Stimulated activated CD4-positive, alpha-beta T cell treated with anti-CD3 and anti-CD28 coated beads, Interleukin-4, amount 100 ng/mL, for 1 hour (primary cell): ENCODE data around the gene ALCAM.
A peak's percentile ranks its signal among the peaks of the same experiment; 100 is the strongest.

ENCODE experiments used
- DNase-seq: peaks from one replicate; pipeline ENCODE4 v3.0.0-alpha.2; 2020

The ALCAM gene

DNA sequence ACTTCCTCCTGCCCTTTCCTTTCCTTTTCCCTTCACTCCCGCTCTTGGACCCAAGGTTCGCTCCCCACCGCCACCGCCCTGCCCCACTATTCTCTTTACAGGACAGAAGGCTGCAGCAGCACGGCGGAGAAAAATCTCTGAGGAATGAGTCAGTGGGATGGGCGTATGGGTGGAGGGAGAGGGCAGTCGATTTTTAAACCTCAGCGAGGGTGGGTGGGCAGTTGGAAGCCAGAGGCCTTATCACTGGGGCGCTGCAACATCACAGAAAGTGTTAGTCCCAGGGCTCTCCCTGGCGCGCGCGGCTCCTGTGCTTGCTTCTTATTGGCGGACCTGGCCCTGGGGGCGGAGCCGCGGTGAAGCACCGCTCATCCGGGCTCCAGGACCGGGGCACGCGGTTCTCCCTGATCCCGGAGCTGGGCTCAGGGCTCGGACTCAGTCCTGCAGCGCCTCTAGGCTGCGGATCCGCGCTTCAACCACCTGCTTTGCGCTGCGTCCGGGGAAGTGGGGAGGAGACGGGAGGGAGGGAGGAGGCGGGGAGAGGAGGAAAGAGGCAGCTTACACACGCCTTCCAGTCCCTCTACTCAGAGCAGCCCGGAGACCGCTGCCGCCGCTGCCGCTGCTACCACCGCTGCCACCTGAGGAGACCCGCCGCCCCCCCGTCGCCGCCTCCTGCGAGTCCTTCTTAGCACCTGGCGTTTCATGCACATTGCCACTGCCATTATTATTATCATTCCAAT lies at the start of gene ALCAM:
TSS of gene ALCAM (plus strand) at position 584 of the 737 bp plus-strand sequence.
- DNase-seq, result peak; percentile 81

DNA sequence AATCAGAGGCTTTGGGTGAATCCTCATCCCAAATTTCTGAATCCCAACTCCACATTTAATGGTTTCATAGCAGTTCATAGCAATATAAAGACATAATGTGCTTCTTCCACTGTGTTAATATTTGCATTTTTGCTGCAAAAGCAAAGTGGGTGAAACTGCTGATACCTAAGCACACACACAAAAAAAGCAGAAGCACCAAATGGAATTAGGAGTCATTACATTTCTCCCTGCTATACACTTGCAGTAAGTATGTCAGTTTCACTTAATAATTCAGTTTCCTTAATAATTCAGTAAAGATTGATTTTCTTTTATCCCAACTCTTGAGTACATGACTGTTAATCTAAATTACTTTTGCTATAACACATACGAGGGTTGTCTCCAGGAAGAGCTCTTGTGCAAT lies 48.9 kb upstream of the ALCAM start:
- no peak for DNase-seq

DNA sequence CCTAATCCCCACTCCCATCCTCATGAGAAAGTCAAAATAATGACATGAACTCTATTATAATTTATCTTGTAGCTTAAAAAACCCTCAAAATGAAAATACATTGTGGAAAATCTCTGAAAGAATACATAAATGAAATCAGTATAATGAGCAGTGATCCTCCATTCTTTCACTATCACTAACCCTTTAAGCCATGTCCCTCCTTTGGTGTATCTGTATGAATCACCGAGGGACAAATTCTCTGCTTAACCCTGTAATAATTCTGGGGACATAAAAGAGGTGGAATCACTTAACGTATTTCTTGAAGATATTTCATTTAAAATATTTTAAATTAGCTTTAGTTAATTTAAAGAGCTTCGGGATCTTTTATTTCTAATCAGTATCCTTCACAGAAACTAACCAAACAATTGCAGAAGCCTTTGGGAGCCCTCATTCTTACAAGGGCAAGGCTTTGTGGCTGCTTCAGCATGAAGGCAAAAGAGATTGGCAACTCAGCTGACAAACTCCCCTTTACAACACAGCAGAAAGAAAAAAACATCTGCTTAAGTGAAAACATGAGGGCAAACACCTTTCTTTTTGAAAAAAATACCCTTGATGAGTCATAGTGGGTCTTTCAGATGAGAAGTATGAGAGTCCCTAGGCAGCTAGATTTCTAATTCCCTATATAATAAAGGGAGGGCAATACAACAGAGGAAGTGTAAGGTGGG lies 44.0 kb upstream of the ALCAM start:
- no peak for DNase-seq

DNA sequence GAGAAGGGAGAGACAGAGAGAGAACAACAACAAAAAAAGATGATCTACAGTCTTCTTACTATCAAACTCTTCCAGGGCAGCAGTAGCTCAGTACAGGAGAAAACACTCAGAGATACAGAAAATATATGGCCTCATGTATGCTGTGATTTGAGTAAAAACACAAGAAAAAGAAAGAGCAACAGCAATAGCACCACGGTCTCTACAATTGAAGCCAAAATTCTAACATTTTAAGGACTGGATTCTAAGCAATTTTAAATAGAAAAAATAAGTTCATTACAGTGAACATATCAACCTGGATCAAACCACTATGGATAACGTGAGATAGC lies 43.5 kb upstream of the ALCAM start:
- no peak for DNase-seq

DNA sequence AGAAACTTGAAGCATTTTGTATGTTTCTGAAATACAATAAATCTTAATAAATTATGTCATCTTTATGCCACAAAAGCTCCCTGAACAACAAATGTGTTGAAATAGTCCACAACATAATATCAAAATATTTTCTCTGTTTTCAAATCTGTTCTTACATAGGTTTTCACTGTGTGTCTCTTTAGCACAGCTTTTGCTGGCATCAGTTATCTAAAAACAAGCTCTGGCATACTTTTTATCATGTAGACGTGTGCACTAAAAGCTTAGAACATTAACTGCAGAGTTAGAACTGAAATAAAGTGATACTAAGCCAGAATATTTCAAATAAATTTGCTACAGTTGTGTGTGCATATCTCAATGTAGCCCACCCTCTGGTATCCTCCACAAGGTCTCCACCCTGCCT lies 41.8 kb upstream of the ALCAM start:
- DNase-seq, result no peak

DNA sequence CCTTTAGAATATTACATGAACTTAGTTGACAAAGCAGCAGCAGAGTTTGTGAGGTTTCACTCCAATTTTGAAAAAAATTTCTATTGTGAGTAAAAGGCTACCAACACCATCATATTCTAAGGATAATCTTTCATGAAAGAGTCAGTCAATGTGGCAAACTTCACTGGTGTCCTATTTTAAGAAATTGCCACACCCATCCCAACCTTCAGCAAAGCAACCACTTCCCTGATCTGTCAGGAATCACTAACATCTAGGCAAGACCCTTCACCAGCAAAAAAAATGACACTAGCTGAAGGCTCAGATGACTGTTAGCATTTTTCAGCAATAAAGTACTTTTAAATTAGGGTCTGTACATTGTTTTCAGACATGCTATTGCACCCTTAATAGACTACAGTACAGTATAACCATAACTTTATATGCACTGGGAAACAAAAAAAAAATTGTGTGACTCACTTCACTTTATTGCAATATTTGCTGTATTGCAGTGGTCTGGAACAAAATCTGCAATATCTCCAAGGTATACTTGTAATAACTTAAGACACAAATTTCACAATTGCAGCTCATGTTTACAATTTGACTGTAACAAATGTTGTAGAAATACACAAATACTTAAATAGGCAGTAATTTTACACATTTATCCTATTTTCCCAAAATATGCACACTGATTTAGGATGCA lies 38.9 kb upstream of the ALCAM start:
- DNase-seq, result no peak

DNA sequence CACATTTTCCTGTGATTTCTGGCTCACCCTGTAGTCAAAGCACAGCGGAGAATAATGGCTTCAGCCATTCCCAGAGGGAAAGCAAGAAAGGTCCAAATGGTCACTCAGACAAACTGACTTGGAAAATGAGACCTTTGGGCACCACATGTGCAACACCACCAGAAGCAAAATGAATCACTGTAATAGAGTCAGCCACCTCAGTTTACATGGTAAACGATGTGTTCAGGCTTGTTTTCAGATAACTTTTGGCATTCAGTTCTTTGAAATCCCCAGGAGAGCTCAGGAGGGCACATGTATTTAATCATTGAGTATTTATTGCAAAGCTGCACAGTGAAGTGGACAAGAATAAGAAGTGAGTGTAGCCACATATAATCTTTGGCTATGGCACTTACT lies 38.4 kb upstream of the ALCAM start:
- DNase-seq, result no peak

DNA sequence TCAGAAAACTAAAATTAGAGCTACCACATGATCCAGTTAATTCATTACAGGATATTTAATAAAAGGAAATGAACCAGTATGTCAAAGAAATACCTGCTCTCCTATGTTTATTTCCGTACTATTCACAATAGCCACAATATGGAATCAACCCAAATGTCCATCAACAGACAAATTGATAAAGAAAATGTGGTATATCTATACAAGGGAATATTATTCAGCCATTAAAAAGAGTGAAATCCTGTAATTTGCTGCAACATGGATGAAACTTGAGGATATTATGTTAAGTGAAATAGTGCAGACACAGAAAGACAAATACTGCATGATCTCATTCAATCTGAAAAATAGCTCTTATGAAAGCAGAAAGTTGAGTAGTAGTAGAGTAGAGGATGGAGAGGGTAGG lies 33.7 kb upstream of the ALCAM start:
- no peak for DNase-seq

DNA sequence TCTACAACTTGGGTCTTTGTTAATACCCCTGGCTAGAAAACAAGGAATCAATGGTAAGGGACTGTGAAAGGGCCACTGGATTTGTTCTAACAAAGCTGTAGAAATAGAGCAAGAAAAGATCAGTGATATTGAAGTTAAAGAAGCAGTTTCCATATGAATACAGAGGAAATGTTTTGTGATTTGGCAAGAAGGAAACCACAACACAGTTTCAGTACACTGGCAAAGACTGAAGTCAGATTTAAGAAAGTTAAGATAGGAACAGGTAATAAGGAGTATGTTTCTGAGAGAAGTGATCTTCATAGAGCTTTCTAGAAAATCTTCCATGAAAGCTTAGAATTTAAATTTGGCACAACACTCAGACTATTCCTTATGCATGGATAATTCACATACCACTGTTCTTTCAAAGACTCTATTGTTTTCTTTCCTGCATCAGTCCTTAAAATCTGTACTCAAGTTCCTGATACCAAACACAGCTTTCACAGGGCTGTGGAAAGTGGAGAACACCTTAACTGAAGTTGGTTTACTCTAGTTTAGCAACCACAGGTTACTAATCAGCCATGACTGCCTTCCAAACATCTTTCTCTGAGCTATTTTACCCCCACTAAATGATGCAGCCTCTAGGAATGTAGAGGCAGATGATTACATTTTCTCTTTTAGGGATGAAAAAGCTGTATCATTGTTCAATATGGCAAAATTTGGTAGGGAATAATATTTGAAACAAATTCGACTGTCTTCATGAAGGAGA lies 32.4 kb upstream of the ALCAM start:
- no peak for DNase-seq

DNA sequence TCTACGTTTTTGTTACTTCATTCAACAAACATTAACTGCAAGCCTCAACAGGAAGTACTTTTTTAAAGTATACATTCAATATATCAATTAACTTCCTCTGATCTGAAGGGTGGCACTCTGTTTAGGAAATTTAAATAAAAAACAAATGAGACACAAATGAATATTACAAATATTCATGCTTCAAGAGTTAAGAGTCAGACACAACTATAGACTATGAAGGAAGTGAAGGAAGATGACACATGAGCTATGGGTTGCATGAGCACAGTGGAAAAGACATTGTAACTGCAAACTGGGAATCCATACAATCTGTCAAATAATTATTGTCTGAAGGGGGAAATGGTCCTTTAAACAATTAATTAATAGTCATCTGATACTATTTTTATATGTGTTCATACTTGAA lies 26.8 kb upstream of the ALCAM start:
- DNase-seq, result no peak

DNA sequence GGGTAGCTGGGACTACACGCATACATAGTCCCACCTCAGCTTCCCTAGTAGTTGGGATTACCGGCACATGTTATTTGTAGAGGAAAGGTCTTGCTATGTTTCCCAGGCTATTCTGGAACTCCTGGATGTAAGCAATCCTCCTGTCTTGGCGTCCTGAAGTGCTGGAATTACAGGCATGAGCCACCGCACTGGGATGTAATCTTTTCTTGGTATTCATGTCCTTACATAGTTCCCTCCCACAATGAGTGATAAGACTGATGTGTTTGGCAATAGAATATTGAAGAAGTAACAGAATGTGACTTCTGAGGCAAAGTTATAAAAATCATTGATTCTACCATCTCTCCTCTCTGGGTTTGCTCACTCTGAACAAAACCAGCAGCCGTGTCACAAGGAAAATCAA lies 22.7 kb upstream of the ALCAM start:
- no peak for DNase-seq

DNA sequence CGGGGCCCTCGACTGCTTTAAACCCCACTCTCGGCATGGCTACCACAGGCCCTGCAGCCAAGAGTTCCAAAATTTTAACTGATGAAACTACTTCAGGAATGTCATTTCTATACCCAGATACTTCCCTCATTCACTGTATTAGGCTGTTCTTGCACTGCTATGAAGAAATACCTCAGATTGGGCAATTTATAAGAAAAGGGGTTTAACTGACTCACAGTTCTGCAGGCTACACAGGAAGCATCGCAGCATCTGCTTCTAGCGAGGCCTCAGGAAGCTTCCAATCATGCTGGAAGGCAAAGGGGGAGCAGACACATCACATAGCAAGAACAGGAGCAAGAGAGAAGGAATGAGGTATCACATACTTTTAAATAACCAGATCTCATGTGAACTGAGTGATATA lies 21.6 kb upstream of the ALCAM start:
- no peak for DNase-seq

DNA sequence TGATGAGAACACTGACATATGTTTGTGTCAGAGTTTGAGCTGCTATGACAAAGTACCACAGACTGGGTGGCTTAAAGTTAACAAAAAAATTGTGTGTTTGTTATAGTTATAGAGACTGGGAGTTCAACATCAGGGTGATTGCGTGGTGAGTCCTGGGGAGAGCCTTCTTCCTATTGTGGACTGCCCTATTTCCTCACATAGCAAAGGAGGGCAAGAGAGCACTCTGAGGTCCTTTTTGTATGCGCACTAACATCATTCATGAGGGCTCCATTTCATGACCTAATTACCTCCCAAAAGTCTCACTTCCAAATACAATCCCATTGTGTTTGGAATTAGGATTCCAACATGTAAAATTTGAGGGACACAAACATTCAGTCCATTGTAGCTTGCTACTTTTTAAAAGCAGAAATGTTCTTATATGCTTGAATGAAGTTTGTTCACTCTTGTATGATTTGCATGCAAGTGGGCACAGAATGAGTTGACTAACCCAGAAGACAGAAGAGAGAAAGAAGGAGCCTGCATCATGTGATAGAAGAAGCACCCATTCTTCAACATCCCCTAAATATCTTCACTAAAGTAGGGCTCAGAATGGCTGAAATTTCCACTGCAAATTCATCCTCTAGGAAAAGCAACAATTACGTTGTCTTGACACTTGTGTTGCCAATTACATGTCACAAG lies 18.9 kb upstream of the ALCAM start:
- no peak for DNase-seq

DNA sequence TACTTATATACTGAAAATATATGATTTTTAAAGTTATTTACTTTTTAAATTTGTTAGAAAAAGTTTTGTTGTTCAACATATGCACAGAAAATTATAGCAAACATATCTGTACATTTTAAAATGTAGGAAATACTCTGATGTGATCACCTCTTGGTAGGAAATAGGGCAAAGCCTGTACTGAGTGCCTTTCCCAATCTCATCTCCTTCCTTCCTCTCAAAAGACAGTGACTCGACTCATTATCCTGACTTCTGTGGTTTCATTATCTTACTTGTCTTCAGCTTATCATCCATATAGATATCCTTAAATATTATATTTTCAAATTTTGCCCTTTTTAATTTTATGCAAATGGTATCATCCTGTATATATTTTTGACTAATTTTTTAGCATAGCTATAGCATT lies 18.4 kb upstream of the ALCAM start:
- DNase-seq, result no peak

DNA sequence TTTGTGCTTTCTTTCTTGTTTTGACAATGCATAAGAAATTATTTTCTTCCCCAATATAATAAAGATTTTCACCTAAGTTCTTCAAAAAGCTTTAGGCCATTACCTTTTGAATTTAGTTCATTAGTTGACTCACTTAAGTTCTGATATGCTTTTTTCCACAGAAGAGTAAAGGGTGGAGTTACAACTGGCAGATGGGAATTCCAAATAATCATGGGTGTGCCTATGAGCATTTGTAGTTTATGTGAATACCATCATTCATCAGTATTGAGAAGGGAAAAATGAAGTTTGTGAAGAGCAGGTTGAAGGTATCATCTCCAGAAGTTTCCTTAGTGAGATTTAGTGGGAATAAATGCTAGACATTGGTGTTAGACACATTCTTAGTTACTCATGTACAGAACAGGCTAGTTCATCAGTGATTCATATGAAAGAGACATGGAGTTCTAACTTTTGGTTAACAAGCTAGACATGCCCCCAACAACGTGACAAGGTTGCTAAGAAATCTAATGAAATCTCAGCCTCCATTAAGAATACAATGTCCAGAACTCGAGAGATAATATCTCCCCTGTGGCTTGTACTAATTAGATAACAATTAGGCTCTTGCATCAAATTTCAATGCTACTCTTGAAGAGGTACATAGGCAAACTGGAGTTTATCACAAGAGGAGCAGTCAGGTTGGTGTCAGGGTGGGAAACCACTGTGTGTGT lies 16.9 kb upstream of the ALCAM start:
- DNase-seq, result no peak

DNA sequence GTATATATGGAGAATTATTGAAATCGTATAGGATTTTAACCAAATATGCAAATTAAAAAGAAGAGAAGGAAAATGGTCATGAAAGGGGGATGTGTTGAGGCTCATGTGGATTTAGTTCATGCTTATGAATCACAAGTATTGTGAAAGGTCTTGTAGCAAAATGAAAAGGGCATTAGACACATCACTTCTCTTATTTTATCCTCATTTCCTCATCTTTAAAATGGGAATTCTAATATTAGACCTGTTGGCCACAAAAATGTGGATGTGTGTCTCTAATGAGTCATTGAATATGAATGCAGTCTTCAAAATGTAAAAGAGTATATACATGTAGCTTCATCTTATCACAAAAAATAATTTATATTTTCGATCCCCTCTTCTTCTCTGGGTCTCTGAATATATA lies 14.9 kb upstream of the ALCAM start:
- DNase-seq, result no peak

DNA sequence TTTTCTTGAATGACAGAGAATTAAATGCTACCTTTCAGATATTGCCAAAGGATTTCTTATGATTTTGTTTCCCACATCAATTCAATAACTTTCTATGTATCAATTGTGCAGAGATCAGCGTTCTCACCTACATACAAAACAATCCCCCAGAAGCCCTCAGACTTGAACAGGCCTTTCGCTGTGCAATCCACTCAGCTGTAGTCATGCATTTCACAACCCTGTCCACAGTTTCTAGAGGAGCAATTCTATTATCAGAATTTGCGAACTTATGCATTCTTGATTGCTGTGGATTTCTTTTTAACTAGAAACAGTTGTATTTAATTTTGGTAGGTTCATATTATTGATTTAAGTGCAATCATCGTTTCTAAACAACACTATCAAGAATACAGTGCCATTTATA lies 13.7 kb upstream of the ALCAM start:
- no peak for DNase-seq

DNA sequence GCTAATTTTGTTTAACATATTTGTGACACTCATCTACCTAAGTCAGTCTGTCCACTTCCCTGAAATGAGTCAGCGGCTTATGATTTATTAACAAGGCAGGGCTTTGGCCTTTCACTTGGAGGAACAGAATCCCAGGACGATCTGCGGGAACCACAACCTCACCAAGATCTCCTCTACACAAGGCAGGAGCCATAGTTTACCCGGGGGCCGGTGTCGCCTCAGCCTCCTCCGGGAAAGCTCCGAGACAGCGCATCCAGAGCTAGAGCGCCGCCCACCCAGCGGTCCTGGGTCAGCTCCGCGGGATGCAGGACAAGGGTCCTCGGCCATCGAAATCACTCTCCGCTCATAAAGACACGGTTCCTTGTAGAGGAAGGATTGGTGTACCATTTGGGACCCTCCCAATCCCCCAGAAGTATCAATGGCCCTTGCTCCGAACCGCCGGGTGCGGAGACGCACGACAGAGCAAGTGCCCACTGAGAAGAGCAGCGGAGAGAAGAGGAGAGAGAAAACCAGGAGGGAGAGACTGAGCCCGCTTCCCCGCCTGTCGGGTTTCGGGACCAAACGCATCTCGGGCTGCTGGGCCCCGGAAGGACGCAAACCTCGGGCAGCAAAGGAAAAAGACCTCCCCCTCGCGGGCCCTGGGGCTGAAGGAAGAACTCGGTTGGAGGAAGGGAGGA lies 13.1 kb upstream of the ALCAM start:
- DNase-seq, result no peak

DNA sequence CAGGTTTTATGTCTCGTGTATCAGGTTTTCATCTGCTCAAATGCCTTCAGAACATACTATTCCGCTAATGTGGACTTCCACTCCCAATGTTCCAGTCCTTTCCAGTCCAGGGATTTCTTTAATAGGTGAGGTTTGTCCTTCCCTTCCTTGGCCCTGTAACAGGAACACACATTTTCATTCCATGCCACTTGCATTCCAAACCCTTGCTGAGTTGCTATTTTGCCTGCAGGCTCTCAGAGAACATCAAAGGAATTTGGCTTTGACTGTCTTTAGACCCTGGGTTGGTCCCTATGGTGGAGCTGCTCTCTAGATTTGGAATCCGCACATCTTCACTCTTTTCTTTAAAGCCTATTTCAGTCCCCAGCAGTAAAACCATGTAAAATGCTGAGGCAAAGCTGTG lies 12.3 kb upstream of the ALCAM start:
- no peak for DNase-seq

DNA sequence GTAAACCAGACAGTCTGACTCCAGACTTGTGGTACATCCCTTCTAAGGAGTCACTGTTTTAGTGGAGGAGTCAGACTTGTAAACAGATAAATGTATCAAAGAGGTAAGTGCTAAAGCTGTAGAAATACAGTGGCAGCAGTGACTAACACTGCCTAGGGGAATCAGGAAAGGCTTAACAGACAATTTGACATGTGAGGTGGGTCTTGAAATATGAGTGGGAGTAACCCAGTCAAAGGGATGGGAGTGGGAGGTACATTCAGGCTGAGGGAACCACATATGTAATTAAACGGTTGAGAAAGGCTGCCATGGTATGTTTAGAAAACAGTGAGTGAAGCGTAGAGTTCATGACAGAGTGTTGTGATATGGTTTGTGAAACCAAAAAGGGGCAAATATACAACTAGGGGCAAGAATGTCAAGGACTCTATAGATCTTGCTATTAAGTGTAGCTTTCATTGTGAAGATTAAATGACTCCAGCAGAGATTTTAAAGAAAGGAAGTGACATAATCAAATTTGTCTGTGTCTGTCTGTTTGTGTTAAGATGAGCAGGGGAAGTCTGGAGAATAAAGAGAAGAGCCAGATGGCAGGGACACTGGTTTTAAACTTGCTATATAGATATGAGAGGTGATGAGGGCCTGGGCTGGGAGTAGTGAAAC lies 11.2 kb upstream of the ALCAM start:
- no peak for DNase-seq

DNA sequence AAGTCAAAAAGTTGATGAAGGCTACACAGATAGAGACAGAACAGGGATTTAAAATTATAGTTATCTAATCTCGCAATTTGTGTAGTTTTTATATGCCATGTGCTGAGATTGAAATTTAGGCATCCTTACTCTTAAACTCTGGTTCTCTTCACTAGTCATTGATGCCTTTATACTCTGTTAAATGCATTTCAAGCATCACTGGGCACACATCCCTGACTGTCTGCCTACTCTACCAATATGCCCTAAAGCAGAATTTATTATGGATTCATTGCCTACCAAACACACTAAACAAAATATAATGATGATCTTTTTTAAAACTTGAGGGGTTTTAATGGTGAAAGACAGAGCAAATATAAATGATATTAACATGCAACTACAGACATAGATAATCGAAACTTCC lies 10.3 kb upstream of the ALCAM start:
- no peak for DNase-seq
